CD4-positive, alpha-beta T cell treated with Interleukin-2 at 100 ng/mL for 4 hours (primary cell): ENCODE results near the gene XXYLT1.
A peak's percentile ranks its signal among the peaks of the same experiment; 100 is the strongest.
"Not testable (repeated sequence)": the region's sequence is repeated elsewhere in the genome, so short reads cannot be mapped to it uniquely, and the experiment has no call there.

Source experiments
- DNase-seq: peaks from one replicate; pipeline ENCODE4 v3.0.0-alpha.2; 2020; ENCODE audit warnings: low spot score

The XXYLT1 gene

GRCh38 chr3:195112361-195112791, 158.6 kb downstream of the XXYLT1 start:
- DNase-seq, result no peak

DNA sequence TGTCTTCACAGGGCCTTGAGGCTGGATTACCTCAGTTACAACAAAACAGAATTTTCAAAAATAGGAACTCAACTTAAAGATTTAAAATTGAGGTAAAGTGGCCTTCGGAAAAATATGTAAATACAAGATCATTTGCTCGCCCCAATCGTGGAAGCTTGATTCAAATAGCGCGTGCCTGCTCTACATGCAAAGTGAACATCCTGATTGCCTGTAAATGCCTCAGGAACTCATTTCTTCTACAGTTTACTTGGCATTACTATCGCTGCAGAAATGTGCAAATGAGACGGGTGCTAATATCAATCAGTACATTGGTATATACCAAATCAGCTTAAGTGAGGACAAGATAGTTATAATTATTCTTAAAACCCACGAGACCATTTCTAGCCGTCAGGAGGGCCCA, 159.2 kb downstream of the XXYLT1 start:
- DNase-seq, result no peak

GRCh38 chr3:195111319-195111705, 159.6 kb downstream of the XXYLT1 start:
- DNase-seq, result no peak

GRCh38 chr3:195110647-195111318, 160.2 kb downstream of the XXYLT1 start:
- DNase-seq, result no peak

- no peak for DNase-seq
Measured at GRCh38 chr3:195109098-195109657, 161.8 kb downstream of the XXYLT1 start.

GRCh38 chr3:195107593-195107992, 163.4 kb downstream of the XXYLT1 start:
- DNase-seq, result no peak

DNA sequence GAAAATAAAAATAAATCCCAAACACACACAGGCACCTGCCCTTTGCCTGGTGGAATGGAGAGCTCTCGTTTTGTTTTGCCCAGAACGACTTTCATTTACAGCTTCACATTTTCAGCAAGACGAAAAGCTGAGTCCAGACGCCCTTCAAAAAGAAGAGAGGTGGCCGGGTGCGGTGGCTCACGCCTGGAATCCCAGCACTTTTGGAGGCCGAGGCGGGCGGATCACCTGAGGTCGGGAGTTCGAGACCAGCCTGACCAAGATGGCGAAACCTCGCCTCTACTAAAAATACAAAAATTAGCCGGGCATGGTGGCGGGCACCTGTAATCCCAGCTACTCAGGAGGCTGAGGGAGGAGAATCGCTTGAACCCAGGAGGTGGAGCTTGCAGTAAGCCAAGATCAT, 163.9 kb downstream of the XXYLT1 start:
- not testable (repeated sequence) for DNase-seq

- DNase-seq, result peak; percentile 63
Measured at GRCh38 chr3:195106418-195106906, 164.5 kb downstream of the XXYLT1 start.

DNA sequence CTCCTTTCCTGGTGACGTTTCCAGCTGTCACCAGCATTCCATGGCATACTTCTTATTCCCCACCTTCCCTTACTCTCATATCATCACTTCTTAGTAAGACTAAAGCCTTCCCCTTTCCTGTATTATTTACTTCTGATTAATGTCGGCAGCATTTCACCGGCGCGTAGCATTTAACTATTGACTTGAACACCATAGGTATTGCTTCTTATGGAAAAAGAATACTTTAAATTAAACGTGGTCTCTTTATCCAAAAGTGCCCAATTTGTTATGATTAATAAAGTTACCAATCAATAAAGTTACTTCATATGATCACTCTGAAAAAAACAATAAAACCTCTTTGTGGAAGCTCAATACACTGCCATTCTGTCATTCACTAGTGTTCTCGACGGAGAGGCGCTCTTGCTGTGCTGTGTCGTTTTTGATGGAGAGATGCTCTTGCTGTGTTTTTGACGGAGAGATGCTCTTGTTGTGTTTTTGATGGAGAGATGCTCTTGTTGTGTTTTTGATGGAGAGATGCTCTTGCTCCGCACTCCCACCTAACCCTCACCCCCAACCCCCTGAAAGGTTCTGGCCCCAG, 165.0 kb downstream of the XXYLT1 start:
- no peak for DNase-seq

GRCh38 chr3:195105389-195105788, 165.6 kb downstream of the XXYLT1 start:
- no peak for DNase-seq

DNA sequence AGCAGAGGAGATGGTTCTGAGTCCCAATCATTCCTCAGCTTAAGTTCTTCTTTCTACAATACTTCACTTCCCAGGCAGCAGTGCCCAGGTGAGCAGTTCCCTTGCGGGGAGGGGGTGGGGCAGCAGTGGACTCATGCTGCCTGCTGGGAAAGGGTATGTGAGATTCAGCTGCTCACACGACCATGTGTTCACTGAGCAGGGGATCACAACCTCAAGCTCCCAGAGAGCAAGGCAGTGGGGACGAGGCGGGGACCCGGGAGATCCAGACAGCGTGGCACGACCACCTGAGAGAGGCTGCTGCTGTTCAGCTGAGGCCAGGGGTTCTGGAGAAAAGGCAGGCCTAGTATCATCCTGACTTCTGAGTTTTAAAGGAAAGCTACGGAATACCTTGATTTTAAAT, 166.6 kb downstream of the XXYLT1 start:
- no peak for DNase-seq

DNA sequence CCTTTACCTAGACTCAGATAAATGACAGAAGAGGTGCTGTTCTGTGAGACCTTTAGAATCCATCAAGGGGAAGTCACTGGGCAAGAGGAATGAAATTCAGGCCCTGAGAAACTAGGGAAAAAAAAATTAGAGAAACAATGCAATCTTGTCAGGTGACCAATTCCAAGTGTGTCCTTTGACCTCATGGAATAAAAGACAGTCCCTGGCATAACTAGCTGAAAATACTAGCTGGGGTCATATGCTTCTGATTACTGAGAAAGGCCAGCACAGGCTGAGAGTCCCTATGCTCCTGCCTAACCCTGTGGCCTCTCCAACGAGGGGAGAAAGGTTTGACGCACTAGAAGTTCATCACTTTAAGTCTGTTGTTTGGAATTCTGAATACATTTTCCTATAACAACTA, 167.3 kb downstream of the XXYLT1 start:
- DNase-seq, result no peak

DNA sequence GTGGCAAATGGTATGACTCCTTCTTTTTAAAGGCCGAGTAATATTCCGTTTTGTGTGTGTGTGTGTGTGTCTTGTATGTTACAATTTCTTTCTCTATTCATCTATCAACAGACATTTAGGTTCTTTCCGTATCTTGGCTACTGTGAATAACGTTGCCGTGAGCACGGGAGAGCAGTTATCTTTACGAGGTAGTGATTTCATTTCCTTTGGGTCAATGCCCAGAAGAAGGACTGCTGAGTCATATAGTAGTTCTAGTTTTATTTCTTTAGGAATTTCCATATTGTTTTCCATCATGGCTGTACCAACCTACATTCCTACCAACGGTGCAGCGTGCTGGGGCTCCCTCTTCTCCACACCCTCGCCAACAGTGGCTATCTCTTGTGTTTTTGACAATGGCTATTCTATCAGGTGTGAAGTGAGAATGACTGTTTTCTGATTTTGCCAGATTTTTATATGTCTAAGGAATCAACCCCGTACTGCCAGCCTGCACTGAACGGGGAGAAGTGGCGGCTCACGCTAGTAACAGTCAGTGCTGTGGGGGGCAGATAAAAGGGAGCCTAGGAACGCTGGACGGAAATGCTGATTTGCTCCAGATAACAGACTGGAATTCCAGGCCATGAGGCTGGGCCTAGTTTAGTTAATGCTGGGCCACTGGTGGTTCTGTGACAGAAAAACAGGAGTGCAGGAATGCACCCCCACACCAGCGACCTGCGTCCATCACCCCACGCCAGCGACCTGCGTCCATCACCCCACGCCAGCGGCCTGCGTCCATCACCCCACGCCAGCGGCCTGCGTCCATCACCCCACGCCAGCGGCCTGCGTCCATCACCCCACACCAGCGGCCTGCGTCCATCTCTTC, 168.1 kb downstream of the XXYLT1 start:
- DNase-seq, result no peak

- DNase-seq, result no peak
Measured at GRCh38 chr3:195101927-195102608, 168.9 kb downstream of the XXYLT1 start.

DNA sequence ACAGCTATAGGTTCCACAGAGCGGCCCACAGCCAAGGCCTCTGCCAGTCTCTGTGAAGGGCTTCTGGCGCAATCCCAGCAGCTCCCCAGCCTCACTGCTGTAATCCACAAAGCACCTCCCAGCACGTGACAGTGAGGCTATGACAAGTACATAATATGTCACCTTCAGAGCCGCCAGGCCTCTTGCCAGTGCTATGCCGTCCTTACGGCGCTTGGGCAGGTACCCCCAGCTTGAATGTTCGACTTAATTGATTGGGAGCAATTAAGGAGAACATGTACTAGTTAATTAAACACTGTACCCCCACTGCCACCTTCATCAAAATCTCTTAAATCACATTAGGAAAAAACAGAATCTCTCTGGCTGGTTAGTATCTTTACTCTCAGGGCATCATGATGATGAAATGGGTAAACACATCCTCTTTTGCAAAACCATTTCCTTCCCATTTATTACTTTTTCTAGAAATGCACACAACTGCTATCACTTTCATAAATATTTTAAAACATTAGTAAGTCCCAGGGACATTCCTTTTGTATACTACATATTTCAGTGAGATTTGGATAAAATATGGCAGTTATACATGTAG, 169.9 kb downstream of the XXYLT1 start:
- DNase-seq, result peak; percentile 8

- DNase-seq, result no peak
Measured at GRCh38 chr3:195099951-195100785, 170.8 kb downstream of the XXYLT1 start.

DNA sequence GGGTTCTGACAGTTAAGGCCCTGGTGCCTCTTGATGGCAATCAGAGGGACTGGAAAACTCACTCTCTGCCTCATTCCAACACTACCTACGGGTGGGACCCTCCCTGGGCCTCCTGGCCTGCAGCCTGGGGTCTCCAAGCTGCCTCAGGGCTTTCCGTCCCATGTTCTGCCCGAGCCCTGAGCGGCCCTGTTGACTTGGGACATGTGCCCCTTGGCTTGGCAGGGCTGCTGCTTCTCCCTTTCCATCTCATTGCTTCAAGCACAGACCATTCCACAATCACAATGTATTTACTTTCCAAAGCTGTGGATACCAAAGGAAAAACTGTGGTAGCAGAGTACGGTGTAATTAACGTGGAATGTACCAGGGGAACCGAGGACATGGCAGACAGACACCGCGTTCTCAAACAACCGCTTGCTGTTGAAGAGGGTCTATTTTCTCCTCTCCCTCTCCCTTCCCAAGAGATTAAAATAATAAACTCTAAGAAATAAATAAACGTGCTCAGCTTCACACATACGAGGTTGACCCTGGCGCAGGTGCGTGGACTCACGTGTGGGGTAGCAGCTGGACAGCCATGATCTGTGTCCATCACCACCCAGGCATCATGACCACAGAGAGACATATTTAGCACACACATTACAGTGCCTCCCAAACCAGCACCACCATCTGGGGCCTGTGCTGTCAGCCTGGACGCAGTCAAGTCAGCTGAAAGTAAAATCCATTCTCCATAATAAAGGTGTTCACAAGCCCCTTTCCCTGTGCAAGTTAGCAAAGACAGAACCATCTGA, 172.0 kb downstream of the XXYLT1 start:
- DNase-seq, result no peak

GRCh38 chr3:195097331-195098255, 173.4 kb downstream of the XXYLT1 start:
- peak; percentile 6 for DNase-seq
